ENCODE measurements around the gene REEP3. TPM values are rescaled to one million over a fixed set of nuclear protein-coding genes. Genes with fewer than 3 reads are reported as not detected.
A peak's percentile ranks its signal among the peaks of the same experiment; 100 is the strongest.
"Not testable (repeated sequence)": the region's sequence is repeated elsewhere in the genome, so short reads cannot be mapped to it uniquely, and the experiment has no call there.

REEP3 gene
- total RNA-seq = 10 to 100 TPM; 44.8 to 56.4 TPM
- long read RNA-seq, full-length matches to known transcripts = 17 of 38 reads
- long read RNA-seq, partial matches to known transcripts = 5 of 38 reads
- long read RNA-seq, other reads (novel, unspliced or antisense) = 16 of 38 reads

GRCh38 chr10:63520500-63521415, at the start of gene REEP3:
Gene REEP3, plus strand, starts transcription at chr10:63521401. Its CDS starts 145 bp downstream, at chr10:63521546.
- intact Hi-C loops (cut with DNase I, micrococcal nuclease) = no loop called here
- ATAC-seq = peak; percentile 80
- peak; percentile 61 to 78 for DNase-seq

GRCh38 chr10:63474488-63474887, 46.7 kb upstream of the REEP3 start:
- intact Hi-C loops (cut with DNase I, micrococcal nuclease) = no loop called here
- DNase-seq (no peak), ATAC-seq (no peak)

GRCh38 chr10:63477927-63478326, 43.3 kb upstream of the REEP3 start:
- ATAC-seq = no peak
- intact Hi-C loops (cut with DNase I, micrococcal nuclease) = no loop called here
- DNase-seq = no peak

GRCh38 chr10:63478564-63478963, 42.6 kb upstream of the REEP3 start:
- ATAC-seq (no peak), DNase-seq (no peak)
- intact Hi-C loops (cut with DNase I, micrococcal nuclease) = no loop called here

- peak; percentile 100 for ATAC-seq
- DNase-seq = peak; percentile 40 to 46
- intact Hi-C loops (cut with DNase I, micrococcal nuclease) = no loop called here
Measured at GRCh38 chr10:63480237-63480636, 41.0 kb upstream of the REEP3 start.

GRCh38 chr10:63481815-63482421, 39.3 kb upstream of the REEP3 start:
- no peak for DNase-seq
- intact Hi-C loops (cut with DNase I, micrococcal nuclease) = no loop called here
- no peak for ATAC-seq

GRCh38 chr10:63483983-63484382, 37.2 kb upstream of the REEP3 start:
- intact Hi-C loops (cut with DNase I, micrococcal nuclease) = no loop called here

GRCh38 chr10:63487990-63488389, 33.2 kb upstream of the REEP3 start:
- ATAC-seq (no peak), DNase-seq (no peak)
- intact Hi-C loops (cut with DNase I, micrococcal nuclease) = no loop called here

More at GRCh38 chr10:63483983-63484382, 37.2 kb upstream of the REEP3 start:
- DNase-seq (no peak), ATAC-seq (no peak)

GRCh38 chr10:63489838-63490237, 31.4 kb upstream of the REEP3 start:
- no peak for ATAC-seq
- intact Hi-C loops (cut with DNase I, micrococcal nuclease) = no loop called here
- DNase-seq = no peak

- intact Hi-C loops (cut with DNase I, micrococcal nuclease) = no loop called here
- DNase-seq (no peak), ATAC-seq (peak; percentile 29)
Measured at GRCh38 chr10:63491588-63492316, 29.4 kb upstream of the REEP3 start.

- DNase-seq; intact Hi-C loops (cut with DNase I, micrococcal nuclease): not testable (repeated sequence)
- peak; percentile 17 for ATAC-seq
Measured at GRCh38 chr10:63492317-63492690, 28.9 kb upstream of the REEP3 start.

- ATAC-seq (no peak), DNase-seq (no peak)
- intact Hi-C loops (cut with DNase I, micrococcal nuclease) = no loop called here
Measured at GRCh38 chr10:63493004-63493403, 28.2 kb upstream of the REEP3 start.

GRCh38 chr10:63494951-63495350, 26.2 kb upstream of the REEP3 start:
- DNase-seq = no peak
- intact Hi-C loops (cut with DNase I, micrococcal nuclease) = no loop called here
- no peak for ATAC-seq

GRCh38 chr10:63496561-63496960, 24.6 kb upstream of the REEP3 start:
- ATAC-seq (no peak), DNase-seq (no peak)
- intact Hi-C loops (cut with DNase I, micrococcal nuclease) = no loop called here

- DNase-seq (no peak), ATAC-seq (no peak)
- intact Hi-C loops (cut with DNase I, micrococcal nuclease) = no loop called here
Measured at GRCh38 chr10:63497321-63497720, 23.9 kb upstream of the REEP3 start.

- intact Hi-C loops (cut with DNase I, micrococcal nuclease) = no loop called here
- no peak for ATAC-seq
- DNase-seq = no peak
Measured at GRCh38 chr10:63498665-63499064, 22.5 kb upstream of the REEP3 start.

- intact Hi-C loops (cut with DNase I, micrococcal nuclease); DNase-seq; ATAC-seq: not testable (repeated sequence)
Measured at GRCh38 chr10:63500551-63500950, 20.6 kb upstream of the REEP3 start.

GRCh38 chr10:63501954-63502353, 19.2 kb upstream of the REEP3 start:
- intact Hi-C loops (cut with DNase I, micrococcal nuclease) = no loop called here
- no peak for DNase-seq
- ATAC-seq = no peak

- DNase-seq (no peak), ATAC-seq (no peak)
- intact Hi-C loops (cut with DNase I, micrococcal nuclease) = no loop called here
Measured at GRCh38 chr10:63502832-63503231, 18.4 kb upstream of the REEP3 start.
